DMS 273 (cell line): Measurements from ENCODE around the gene HNRNPD.
"Not testable (repeated sequence)": the region's sequence is repeated elsewhere in the genome, so short reads cannot be mapped to it uniquely, and the experiment has no call there.

Experiments
- DNase-seq: peaks from one replicate; lab custom pipeline; 2025; ENCODE audit not compliant: unreplicated experiment; lab: John Stamatoyannopoulos, UW

HNRNPD gene

GRCh38 chr4:82373816-82374625, at the start of gene HNRNPD:
Gene HNRNPD (minus strand): TSS chr4:82373991. CDS start chr4:82373678, 313 bp downstream.
- peak; percentile 99 for DNase-seq

- no peak for DNase-seq
Observed at GRCh38 chr4:82422616-82423015, 48.8 kb upstream of the HNRNPD start.

GRCh38 chr4:82421796-82422560, 48.2 kb upstream of the HNRNPD start:
- peak; percentile 48 for DNase-seq

GRCh38 chr4:82419451-82419850, 45.7 kb upstream of the HNRNPD start:
- DNase-seq = no peak

GRCh38 chr4:82415922-82416365, 42.2 kb upstream of the HNRNPD start:
- no peak for DNase-seq

- not testable (repeated sequence) for DNase-seq
Observed at GRCh38 chr4:82415061-82415460, 41.3 kb upstream of the HNRNPD start.

GRCh38 chr4:82403725-82404124, 29.9 kb upstream of the HNRNPD start:
- DNase-seq = no peak

GRCh38 chr4:82402196-82402775, 28.5 kb upstream of the HNRNPD start:
- DNase-seq = no peak

- no peak for DNase-seq
Observed at GRCh38 chr4:82401600-82401999, 27.8 kb upstream of the HNRNPD start.

- no peak for DNase-seq
Observed at GRCh38 chr4:82398263-82398662, 24.5 kb upstream of the HNRNPD start.

- DNase-seq = no peak
Observed at GRCh38 chr4:82397527-82397926, 23.7 kb upstream of the HNRNPD start.

- no peak for DNase-seq
Observed at GRCh38 chr4:82394896-82395295, 21.1 kb upstream of the HNRNPD start.

- not testable (repeated sequence) for DNase-seq
Observed at GRCh38 chr4:82390061-82390460, 16.3 kb upstream of the HNRNPD start.

GRCh38 chr4:82388405-82388804, 14.6 kb upstream of the HNRNPD start:
- peak; percentile 2 for DNase-seq

- DNase-seq = not testable (repeated sequence)
Observed at GRCh38 chr4:82386312-82386711, 12.5 kb upstream of the HNRNPD start.

GRCh38 chr4:82382751-82383150, 9.0 kb upstream of the HNRNPD start:
- DNase-seq = no peak

GRCh38 chr4:82381661-82382296, 8.0 kb upstream of the HNRNPD start:
- DNase-seq = no peak

GRCh38 chr4:82381235-82381634, 7.4 kb upstream of the HNRNPD start:
- DNase-seq = no peak

- DNase-seq = no peak
Observed at GRCh38 chr4:82380831-82381230, 7.0 kb upstream of the HNRNPD start.

- no peak for DNase-seq
Observed at GRCh38 chr4:82380344-82380743, 6.6 kb upstream of the HNRNPD start.

GRCh38 chr4:82376109-82376508, 2.3 kb upstream of the HNRNPD start:
- DNase-seq = no peak
